RPMI7951 (cell line): ENCODE data around the gene KCTD4. TPM values are rescaled to one million over a fixed set of nuclear protein-coding genes. Genes with fewer than 3 reads are reported as not detected.
"Not testable (repeated sequence)": the region's sequence is repeated elsewhere in the genome, so short reads cannot be mapped to it uniquely, and the experiment has no call there.

Experiments used
- DNase-seq: peaks from one replicate; pipeline ENCODE4 v3.0.0-alpha.2; 2012; ENCODE audit warnings: low read depth
- total RNA-seq: library from RNA; depleted of rRNA; stranded (reverse); fragments of >200 nt; shearing (Covaris generic); gene quantifications from 2 replicates; pipeline ENCODE4 v1.2.3, GENCODE V29; 2014

Gene KCTD4
- total RNA-seq, 1 experiment from 2014 or later = 0.36 TPM

GRCh38 chr13:45215392-45216077 lies 14.7 kb upstream of the KCTD4 start:
- no peak for DNase-seq

GRCh38 chr13:45209229-45209628 lies 8.4 kb upstream of the KCTD4 start:
- DNase-seq = no peak

GRCh38 chr13:45208132-45208531 lies 7.3 kb upstream of the KCTD4 start:
- DNase-seq = no peak

- no peak for DNase-seq
Observed at GRCh38 chr13:45207319-45207718, 6.5 kb upstream of the KCTD4 start.

- DNase-seq = peak; percentile 79
Observed at GRCh38 chr13:45206340-45206739, 5.5 kb upstream of the KCTD4 start.

GRCh38 chr13:45205124-45205523 lies 4.3 kb upstream of the KCTD4 start:
- no peak for DNase-seq

GRCh38 chr13:45199711-45200110 lies 1.1 kb downstream of the KCTD4 start:
- no peak for DNase-seq

- DNase-seq = no peak
Observed at GRCh38 chr13:45198924-45199323, 1.9 kb downstream of the KCTD4 start.

GRCh38 chr13:45198041-45198440 lies 2.8 kb downstream of the KCTD4 start:
- no peak for DNase-seq

GRCh38 chr13:45196622-45197021 lies 4.2 kb downstream of the KCTD4 start:
- DNase-seq = peak; percentile 80

GRCh38 chr13:45196096-45196495 lies 4.7 kb downstream of the KCTD4 start:
- no peak for DNase-seq

- DNase-seq = no peak
Observed at GRCh38 chr13:45195421-45195820, 5.4 kb downstream of the KCTD4 start.

GRCh38 chr13:45194081-45194939 lies 6.5 kb downstream of the KCTD4 start:
- DNase-seq = peak; percentile 26

- no peak for DNase-seq
Observed at GRCh38 chr13:45191874-45192273, 9.0 kb downstream of the KCTD4 start.

- peak; percentile 93 for DNase-seq
Observed at GRCh38 chr13:45189511-45189910, 11.3 kb downstream of the KCTD4 start.

- not testable (repeated sequence) for DNase-seq
Observed at GRCh38 chr13:45189077-45189476, 11.8 kb downstream of the KCTD4 start.

- DNase-seq = no peak
Observed at GRCh38 chr13:45185286-45185685, 15.6 kb downstream of the KCTD4 start.

GRCh38 chr13:45184693-45185092 lies 16.2 kb downstream of the KCTD4 start:
- DNase-seq = no peak

GRCh38 chr13:45180713-45181601 lies 19.9 kb downstream of the KCTD4 start:
- peak; percentile 33 for DNase-seq

GRCh38 chr13:45180303-45180702 lies 20.5 kb downstream of the KCTD4 start:
- no peak for DNase-seq

GRCh38 chr13:45179428-45179827 lies 21.4 kb downstream of the KCTD4 start:
- DNase-seq = peak; percentile 33
